C4-2B (cell line): ENCODE data around the gene LDLRAD3.

ENCODE experiments used
- CTCF ChIP-seq: fragments of 450-650 bp; conservative IDR thresholded peaks from 2 replicates; pipeline ENCODE4 v1.5.1; 2017; ENCODE audit warnings: mild to moderate bottlenecking
- ZFX ChIP-seq: fragments of 450-650 bp; IDR thresholded peaks from 2 replicates; pipeline ENCODE4 v1.6.1; 2017

GRCh38 chr11:36155770-36156160 is 211.9 kb downstream of the LDLRAD3 start:
- TF ChIP-seq CTCF (no peak), ZFX (no peak)
